Measurements from ENCODE around the gene CAMSAP2.
"Not testable (repeated sequence)": the region's sequence is repeated elsewhere in the genome, so short reads cannot be mapped to it uniquely, and the experiment has no call there.

Gene CAMSAP2

DNA sequence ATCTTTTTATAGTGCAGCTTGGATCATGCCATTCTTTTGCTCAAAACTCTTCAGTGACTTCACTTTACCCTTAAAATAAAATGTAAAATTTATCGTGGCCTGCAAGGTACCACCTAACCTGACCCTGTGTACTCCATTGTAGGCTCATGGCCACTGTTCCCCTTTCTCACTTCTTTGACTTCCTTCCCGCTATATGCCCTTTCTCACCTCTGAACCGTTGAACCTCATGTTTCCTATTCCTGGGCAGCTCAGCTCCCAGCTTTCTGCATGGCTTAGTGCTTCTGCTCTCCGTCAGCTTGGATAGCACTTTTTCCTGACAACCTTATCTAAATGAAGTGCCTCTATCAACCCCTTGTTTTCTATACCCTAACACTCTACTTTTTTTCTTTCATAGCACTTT lies 73.0 kb downstream of the CAMSAP2 start:
- DNase-seq (ENCODE audit: low read depth): no peak
- TF ChIP-seq CTCF (IDR thresholded peaks at IDR 0.05; ENCODE audit: insufficient read depth, low read depth, low read length, missing control alignments): no peak
- H3K4me3 ChIP-seq (ENCODE audit: low read length): no peak overlapping the region

DNA sequence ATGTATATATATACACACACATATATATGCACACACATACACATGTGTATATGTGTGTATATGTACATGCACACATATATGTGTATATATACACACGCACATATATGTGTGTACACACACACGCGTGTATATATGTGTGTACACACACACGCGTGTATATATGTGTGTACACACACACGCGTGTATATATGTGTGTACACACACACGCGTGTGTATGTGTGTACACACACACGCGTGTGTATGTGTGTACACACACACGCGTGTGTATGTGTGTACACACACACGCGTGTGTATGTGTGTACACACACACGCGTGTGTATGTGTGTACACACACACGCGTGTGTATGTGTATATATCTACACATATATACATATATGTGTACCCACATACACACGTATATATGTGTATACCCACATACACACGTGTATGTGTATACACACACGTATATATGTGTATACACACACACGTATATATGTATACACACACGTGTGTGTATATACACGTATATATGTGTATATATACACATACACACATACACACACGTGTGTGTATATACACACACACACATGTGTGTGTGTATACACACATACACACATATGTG lies 78.0 kb downstream of the CAMSAP2 start:
- DNase-seq (ENCODE audit: low read depth); H3K4me3 ChIP-seq (ENCODE audit: low read length): not testable (repeated sequence)

DNA sequence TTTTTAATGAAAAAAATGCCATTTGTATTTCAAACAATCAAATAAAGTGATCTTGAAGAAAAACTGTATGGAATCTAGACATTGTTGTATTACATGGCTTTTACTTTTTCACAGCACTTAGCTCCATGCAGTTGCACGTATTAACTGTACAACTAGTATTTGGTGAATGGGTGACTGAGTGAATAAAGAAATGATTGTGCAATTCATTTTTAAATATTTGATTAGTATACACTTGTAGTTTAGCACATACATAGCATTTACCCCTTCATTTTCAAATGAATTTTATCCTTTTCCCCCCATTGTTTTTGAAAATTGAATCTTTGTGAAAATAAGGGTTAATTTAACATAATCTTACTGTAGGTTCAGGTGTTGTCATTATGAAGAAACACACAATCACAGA lies 79.6 kb downstream of the CAMSAP2 start:
- no peak for DNase-seq (ENCODE audit: low read depth)
- no peak overlapping the region for H3K4me3 ChIP-seq (ENCODE audit: low read length)
- TF ChIP-seq CTCF (IDR thresholded peaks at IDR 0.05; ENCODE audit: insufficient read depth, low read depth, low read length, missing control alignments): no peak

DNA sequence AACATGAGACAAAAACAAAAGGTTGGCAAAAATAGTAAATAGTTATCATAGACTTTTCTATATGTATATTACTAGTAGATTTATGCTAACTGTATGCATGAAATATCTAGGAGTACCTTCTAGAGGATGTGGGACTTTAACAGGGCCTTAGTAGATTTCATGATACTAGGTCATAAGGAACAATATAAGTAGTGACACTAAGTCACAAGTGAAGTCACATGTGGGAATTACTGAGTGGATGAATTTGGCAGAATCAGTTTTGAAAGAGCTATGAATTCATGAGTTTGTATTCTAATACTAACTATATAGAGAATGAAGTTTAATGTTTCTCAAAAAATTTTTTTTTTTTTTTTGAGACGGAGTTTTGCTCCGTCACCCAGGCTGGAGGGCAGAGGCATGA lies 81.0 kb downstream of the CAMSAP2 start:
- no peak for TF ChIP-seq CTCF (IDR thresholded peaks at IDR 0.05; ENCODE audit: insufficient read depth, low read depth, low read length, missing control alignments)
- H3K4me3 ChIP-seq (ENCODE audit: low read length): no peak overlapping the region
- no peak for DNase-seq (ENCODE audit: low read depth)

- no peak for TF ChIP-seq CTCF (IDR thresholded peaks at IDR 0.05; ENCODE audit: insufficient read depth, low read depth, low read length, missing control alignments)
- H3K4me3 ChIP-seq (ENCODE audit: low read length): no peak overlapping the region
- DNase-seq (ENCODE audit: low read depth): no peak
Measured at GRCh38 chr1:200831091-200831490, 92.4 kb downstream of the CAMSAP2 start.

GRCh38 chr1:200834383-200834782 lies 95.7 kb downstream of the CAMSAP2 start:
- TF ChIP-seq CTCF (IDR thresholded peaks at IDR 0.05; ENCODE audit: insufficient read depth, low read depth, low read length, missing control alignments): no peak
- DNase-seq (ENCODE audit: low read depth): no peak
- H3K4me3 ChIP-seq (ENCODE audit: low read length): no peak overlapping the region

DNA sequence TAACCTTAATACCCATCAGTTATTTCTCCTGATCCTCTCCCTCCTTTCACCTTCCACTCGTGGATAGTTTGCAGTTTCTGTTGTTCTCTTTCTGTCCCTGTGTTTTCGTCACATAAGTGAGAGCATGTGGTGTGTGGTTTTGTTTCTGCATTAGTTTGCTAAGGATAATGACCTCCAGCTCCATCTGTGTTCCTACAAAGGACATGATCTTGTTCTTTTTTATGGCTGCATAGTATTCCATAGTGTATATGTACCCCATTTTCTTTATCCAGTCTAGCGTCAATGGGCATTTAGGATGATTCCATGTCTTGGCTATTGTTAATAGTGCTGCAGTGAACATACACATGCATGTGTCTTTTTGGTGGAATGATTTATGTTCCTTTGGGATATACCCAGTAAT lies 97.5 kb downstream of the CAMSAP2 start:
- TF ChIP-seq CTCF (IDR thresholded peaks at IDR 0.05; ENCODE audit: insufficient read depth, low read depth, low read length, missing control alignments): no peak
- DNase-seq (ENCODE audit: low read depth): no peak
- H3K4me3 ChIP-seq (ENCODE audit: low read length): no peak overlapping the region
